ENCODE results near the gene RAB11A.

The RAB11A gene

GRCh38 chr15:65887565-65887964, 18.3 kb downstream of the RAB11A start:
- peak; percentile 29 to 42 for DNase-seq

DNA sequence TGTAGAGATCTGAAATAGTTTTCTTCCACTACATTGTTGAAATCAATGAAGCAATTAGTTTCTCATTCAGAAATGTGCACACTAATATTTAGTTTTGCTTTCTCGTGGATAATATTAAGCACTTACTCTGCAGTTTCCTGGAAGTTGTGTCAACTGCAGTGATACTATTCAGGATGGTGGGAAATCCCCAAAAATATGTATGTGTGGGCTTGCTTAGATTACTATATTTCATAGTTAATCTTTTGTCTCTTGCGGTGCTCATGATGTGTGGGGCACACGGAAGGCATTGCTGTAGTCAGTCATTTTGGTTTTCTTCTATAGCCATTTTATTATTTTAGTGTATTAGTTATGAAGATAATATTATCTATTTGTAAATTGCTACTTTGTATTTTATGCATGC, 19.7 kb downstream of the RAB11A start:
- DNase-seq, result peak; percentile 14 to 16

- DNase-seq, result no peak
Observed at GRCh38 chr15:65893060-65893459, 23.8 kb downstream of the RAB11A start.

GRCh38 chr15:65896236-65896635, 26.9 kb downstream of the RAB11A start:
- no peak for DNase-seq

DNA sequence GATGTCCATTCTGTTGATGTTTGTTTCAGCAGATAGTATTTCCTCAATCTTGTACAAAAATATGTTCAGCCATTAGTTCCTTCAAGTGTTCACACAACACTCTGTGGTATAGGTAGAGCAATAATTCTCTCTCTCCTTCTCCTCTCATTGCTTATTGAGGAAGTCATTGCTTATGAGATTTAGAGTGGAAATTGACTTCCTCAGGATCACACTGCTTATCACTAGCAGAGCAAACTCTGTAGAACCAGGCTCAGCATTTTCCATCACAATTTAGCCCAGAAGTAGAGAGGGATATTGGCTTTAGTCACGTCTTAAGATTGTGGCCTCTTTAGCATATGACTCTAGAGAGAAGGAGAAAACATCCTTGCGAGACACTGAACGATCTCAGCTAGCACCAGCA, 31.2 kb downstream of the RAB11A start:
- no peak for DNase-seq

- no peak for DNase-seq
Observed at GRCh38 chr15:65901336-65901735, 32.0 kb downstream of the RAB11A start.

DNA sequence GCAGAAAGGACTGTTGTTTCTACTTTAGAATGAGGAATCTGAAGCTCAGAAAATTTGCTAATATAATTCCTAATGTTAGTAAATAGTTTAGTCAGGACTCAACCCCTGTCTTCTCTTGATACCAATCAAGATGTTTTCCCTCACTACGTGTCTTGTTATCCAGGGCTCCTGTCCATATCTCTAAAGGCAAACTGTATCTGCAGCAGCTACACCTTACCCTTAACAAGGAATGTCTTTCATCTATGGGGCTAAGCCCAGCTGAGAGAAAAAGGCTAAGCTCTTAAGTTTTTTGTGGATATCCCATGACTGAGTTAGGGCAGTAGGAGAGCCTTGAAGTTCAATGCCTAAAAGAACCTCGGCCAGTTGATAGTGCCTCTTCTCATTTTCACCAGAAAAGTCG, 32.5 kb downstream of the RAB11A start:
- no peak for DNase-seq

DNA sequence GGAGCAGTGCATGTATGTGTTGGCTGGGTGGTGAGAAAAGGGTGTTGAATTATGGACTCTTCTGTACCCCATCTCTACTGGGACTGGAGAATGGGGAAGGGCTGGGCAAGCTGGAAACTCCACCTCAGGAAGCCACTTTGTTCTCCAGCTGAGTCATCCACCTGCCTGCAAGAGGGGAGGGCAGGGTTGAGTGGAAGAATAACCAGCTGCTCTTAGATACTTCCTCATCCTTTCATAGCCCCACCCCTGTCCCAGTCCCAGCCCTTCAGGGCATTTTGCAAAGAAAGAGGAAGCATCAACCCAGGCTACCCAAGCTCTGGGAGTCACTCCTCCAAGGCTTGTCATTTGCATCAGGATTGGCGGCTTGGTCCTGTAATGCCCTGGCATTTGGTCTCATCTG, 33.1 kb downstream of the RAB11A start:
- no peak for DNase-seq

GRCh38 chr15:65903296-65904073, 34.2 kb downstream of the RAB11A start:
- no peak for DNase-seq

- no peak for DNase-seq
Observed at GRCh38 chr15:65904301-65904700, 35.0 kb downstream of the RAB11A start.

- no peak for DNase-seq
Observed at GRCh38 chr15:65906396-65906795, 37.1 kb downstream of the RAB11A start.

DNA sequence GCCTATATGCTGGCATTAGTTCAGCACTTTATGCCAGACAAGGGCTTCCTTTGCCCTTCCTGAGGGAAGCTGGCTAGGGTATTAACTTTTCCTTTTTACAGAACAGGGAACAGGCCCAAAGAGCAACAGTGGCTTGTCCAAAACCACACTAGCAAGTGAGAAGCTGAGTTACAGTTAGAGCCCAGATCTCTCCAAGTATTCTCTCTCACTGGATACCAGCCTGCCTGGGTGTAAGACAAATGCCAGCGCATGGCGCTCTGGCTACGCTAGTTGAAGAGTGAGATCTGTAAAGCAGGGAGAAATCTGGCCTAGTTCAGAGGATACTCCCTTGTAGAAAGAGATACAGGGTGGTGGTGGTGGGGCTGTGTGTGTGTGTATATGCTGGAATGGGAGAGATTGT, 38.4 kb downstream of the RAB11A start:
- DNase-seq, result no peak

DNA sequence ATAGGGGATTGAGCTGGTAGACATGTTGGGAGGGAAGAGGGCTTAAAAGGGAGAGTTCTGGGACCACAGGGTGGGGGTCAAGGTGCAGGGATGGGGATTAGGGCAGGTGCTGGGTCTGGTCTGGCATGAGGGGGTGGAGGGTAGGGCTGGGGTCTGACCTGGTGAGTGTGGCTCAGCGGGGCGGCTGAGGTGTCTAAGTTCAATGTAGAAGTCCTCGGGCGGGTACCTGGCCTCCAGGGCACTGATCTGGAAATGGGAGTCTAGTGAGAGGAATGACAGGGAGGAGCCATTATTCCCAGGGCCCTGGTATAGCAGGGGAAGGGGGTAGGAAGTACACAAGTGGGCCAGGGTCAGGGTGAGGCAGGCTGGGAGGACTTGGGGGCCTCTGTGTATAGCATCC, 39.6 kb downstream of the RAB11A start:
- DNase-seq, result no peak

DNA sequence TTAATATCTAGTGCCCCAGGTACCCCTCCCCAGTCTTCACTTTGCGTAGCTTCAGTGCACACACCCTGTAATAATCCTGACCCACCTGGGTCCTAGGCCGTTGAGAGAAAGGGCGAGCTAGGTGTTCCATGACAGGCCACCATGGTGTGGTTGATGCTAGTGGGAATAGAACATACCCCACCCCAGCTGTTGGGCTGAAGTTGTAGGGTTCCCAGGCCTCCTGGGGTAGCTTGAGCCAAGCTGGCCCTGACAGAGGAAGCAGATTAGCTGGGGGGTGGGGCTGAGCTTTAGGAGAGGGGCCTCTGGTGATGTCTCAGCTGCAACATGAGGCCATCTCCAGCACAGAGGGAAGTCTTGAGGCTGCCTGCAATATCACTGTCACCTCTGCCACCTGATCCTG, 40.5 kb downstream of the RAB11A start:
- no peak for DNase-seq

DNA sequence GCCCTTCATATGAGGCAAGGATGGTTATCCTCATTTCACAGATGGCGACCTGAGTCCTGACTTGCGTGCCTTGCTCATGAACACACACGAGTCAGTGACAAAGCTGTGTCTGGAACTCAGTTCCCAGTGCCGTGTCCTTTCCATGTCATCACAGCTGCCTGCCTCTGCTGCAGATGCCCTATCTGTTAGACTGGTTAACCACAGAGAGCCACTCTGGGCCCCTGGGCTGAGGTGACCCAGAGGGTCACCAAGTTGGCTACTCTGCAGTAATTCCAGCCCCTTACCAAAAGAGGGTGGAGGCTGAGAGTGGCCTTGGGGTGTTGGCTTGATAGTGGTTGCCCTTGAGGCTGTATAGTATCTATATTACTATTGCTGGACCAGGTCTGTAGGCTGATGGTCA, 41.0 kb downstream of the RAB11A start:
- DNase-seq, result no peak

GRCh38 chr15:65912235-65912634, 42.9 kb downstream of the RAB11A start:
- DNase-seq, result no peak

DNA sequence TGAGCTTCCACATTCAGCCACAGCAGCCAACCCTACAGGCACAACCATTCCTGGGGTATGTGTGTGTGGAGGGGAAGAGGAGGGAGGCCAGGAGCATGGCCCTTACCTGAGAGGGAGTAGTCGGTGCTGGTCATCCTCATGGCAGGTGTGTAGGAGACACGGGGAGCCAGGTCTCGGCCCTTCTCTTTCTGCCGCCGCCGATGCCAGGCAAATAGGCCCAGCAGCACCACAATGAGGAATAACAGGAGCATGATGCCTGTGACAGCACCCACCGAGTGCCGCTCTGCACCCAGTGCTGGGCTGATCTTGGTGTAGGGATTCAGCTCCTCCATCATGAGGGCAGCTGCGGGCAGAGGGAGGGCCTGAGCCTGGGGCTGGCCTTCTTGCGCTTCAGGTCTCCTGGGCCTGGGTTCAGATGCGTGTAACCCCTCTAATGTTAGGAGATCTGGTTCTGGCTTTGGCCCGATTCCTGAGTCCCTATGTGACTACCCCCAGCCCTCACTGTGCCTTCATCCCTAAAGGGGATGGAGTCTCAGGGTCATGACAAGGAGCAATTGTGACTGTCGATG, 44.4 kb downstream of the RAB11A start:
- DNase-seq, result no peak

- no peak for DNase-seq
Observed at GRCh38 chr15:65914386-65914785, 45.1 kb downstream of the RAB11A start.

- no peak for DNase-seq
Observed at GRCh38 chr15:65914981-65915925, 46.0 kb downstream of the RAB11A start.

DNA sequence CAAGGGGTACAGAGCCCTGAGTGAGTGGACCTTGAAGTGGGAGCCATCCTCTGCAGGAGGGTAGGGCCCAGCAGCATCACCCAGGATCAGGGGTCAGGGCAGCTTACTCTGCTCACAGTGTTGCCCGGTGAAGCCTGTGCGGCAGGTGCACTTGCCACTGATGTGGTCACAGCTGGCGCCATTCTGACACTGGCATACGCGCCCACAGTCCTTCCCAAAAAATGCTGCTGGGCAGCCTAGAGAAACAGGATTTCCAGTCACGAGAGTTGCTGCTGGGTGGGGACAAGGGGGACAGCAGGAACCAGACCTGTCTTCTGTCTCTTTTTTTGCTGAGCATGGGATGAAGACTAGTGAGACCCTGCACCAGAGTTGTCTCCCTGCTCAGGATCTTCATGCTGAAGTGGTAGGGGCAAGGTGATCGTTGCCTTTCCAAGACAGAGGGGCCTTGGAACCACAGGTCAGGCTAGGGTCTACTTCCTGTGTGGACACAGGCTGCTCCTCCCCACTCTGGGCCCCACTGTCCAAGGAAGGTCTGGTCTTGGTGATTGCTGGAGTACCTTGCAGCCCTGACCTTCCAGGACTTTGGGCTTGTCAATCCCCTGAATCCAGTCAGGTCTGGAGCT, 46.9 kb downstream of the RAB11A start:
- no peak for DNase-seq

DNA sequence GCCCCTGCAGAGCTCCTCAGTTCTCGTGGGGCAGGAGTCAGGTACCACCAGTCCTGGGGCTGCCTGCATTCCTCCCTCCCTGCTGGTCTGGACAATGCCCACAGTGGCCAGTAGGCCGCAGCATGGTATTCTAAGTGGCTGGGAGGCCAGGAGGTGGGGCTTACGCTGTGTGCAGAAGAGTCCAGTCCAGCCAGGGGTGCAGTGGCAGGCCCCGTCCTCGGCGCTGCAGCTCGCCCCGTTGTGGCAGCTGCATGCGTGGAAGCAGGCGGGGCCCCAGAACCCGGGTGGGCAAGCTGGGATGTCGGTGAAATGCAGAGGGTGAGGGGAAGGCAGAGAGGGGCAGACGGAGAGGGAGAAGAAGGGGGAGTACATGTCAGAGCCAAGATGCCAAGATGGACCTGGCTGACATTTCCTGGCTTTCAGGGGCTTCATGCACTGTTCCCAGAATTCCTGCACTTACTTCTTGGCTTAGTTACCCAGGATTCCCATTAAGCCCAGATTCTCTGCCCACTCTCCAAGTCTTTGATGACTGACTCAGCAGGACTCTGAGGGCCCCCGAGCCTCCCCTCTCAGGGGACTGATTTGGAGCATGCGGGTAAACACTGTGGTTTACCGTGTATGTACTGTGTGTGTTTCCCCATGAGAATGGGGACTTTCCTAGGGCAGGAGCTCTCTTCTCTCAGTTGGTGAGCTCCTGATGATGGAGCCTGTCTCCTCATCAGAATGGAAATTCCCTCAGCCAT, 47.5 kb downstream of the RAB11A start:
- no peak for DNase-seq

GRCh38 chr15:65917407-65917756, 48.1 kb downstream of the RAB11A start:
- no peak for DNase-seq

- DNase-seq, result no peak
Observed at GRCh38 chr15:65917936-65918335, 48.6 kb downstream of the RAB11A start.
